NCI-H1436 treated with DMSO at 0.1 percent for 48 hours (cell line): ENCODE measurements around the gene MYO16.

Experiments
- DNase-seq: peaks from one replicate; lab custom pipeline; 2025; lab: John Stamatoyannopoulos, UW

MYO16 gene

DNA sequence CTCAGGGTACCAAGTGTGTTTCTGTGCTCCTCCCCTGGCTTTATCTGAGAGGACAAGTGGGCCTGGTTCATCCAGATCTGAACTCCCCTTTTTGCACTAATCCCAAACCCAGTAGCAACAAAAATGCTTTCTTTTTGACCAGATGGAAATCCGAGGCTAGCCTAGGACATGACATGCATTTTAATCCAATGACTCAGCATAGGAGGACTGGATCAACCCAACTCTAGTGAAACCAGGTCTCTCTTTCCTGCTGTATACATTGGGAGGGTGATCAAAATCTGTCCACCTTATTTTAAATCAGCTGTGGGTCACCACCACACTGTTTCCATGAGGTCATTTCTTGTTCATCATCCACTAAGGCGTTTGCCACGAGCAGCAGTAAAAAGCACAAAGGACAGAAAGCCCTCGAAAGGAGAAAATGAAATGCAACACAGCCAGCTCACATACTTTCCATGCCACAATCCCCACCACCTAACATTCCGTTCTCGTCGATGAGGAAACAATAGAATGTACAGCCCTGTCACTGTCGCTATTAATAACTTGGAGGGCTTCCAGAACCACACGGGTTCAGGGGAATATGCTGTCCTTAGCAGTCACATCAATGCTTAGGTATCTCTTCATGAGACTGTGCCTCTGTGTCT lies 614.0 kb downstream of the MYO16 start:
- DNase-seq = no peak

DNA sequence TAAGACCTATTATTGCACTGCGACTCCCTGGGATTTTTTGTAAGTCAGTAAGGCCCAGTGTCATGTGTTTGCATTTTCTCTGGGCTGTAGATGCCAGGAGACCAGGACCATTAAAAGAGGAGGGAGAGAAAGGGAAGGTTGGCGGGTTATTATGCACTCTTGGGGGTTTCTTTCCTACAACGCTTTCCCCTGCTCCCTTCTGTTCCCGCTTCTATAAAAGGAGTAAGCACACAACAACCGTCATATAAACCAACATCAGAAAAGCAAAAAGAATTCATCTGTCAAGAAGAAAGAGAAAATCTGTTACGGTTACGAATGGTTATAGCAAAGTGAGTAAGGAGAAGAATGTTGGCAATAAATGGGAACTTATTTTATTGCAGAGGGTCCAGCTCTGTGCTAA lies 615.2 kb downstream of the MYO16 start:
- no peak for DNase-seq

DNA sequence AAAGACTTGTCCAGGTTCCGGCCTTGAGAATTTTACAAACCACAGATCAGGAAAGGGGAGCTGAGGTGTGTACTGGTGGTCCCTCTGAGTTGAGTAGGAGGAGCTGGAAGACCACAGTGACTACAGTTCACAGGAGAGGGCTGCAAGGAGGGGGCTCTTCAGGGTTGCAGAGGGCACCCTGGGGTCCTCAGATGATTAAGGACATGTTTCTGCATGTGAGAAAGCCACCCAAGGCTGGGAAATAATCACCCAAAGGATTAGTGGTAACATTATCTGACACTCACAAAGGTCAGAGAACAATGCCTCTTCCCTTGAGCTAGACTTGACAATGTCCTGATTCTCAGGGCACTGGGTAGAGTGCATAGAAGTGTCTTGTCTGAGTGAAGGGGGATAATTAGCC lies 616.6 kb downstream of the MYO16 start:
- DNase-seq = no peak

DNA sequence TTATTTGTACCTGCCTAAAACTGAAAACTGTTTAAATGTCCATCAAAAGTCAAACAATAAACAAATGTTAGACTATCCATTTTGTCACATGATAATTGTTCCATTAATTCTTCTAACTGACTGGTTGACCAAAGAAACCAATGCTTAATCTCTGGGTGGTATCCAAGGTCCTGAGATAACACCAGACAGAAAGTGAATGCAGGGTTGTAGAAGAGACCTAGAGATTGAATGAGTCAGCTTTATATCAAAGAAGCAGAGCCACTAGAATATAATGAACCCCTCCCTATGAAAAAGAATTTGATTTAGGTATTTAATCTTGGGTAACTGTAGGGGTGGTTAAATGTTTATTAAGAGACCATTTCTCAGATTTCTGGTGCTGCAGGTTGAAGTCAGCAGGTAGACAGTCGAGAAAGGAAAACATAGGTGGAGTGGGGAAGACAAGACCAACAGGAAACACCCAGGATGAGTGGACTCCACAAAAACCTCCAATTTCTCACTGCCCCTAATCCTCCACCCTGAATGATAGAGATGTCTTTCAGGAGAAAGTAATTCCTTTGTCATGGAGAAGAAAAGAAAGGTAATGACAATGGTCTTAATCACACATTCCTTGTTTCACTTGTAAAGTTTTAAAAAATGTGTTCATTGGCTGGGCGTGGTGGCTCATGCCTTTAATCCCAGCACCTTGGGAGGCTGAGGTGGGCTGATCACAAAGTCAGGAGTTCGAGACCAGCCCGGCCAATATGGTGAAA lies 620.5 kb downstream of the MYO16 start:
- DNase-seq = no peak

DNA sequence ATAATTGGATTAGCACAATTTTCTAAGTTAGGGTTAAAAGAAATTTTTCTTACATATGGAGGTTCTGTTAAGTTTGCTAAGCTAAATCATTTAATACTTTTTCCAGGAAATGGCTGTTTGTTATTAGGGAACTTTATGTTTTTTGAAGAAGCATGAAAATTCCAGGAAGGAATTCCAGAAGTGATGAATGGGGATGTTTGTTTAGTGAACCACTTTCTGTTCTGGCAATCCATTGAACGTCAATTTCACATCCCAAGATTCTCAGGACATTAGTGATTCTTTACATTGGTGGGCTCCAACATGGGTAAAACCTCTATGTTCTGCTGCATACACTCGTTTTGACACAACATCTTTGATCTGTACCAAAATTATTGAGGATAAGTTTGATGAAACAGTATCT lies 622.5 kb downstream of the MYO16 start:
- DNase-seq = no peak

DNA sequence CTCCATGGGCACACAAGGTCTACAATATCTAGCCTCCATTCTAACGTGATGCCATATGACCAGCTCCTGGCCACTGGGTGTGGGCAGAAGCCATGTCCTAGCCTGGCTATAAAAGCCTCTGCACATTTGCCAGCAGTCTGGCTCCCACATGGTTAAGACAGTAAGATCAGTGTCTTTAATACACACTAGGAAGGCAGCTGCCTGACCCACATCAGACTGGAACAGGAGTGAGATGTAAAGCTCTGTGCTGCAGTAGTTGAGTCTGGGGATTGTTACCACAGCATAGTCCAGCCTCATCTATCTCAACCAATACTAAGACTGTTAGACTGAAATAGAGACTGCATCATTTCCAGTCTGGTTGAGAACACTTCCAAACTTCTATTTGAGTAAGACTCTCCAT lies 623.9 kb downstream of the MYO16 start:
- DNase-seq = no peak

DNA sequence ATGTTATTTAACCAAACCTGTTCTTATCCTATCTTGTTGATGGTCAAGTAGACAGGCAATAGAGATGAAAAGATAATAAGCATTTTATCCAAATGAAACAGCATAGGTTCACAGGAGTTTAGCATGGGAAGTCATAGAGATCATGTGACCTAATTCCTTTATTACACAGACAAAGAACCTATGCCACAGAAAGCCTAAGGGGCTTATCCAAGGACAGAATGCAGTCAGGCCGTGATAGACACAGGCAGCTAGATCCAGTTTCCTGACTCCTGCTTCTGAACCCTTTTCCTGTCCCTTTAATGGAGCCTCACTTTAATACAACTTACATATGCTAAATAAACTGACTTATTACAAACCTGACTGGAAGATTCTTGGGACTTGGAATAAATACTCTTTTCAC lies 624.9 kb downstream of the MYO16 start:
- no peak for DNase-seq

DNA sequence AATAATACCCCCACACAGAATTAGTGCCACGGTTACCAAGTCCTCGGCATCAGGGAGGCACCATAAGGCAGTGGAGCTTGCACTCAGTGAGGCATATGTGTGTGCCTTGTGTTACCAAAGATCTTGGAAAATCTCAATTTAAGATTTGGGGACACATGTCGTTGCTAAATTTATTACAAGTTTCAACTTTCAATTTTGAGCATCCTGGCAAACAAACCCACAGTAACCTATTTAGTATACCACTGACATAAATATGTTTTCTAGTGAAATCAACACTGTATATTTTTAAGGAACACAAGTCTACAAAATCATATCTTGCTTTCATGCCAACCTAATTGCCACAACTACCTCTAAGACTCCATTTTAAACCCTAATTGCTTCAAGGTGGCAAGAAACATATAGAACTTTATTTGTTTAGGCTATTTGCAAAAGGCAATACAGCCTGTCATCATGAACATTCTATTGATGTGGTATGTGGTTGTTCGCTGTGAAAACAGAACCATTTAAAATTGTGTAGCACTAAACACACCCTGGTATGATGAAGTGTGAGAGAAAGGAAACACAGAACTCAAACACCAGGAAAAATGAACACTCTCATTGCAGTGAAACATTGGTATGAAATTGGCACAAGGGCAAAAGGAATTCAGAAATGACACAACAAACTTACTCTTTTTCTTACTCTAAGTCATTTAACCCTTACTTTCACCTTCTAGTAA lies 625.9 kb downstream of the MYO16 start:
- DNase-seq = no peak

DNA sequence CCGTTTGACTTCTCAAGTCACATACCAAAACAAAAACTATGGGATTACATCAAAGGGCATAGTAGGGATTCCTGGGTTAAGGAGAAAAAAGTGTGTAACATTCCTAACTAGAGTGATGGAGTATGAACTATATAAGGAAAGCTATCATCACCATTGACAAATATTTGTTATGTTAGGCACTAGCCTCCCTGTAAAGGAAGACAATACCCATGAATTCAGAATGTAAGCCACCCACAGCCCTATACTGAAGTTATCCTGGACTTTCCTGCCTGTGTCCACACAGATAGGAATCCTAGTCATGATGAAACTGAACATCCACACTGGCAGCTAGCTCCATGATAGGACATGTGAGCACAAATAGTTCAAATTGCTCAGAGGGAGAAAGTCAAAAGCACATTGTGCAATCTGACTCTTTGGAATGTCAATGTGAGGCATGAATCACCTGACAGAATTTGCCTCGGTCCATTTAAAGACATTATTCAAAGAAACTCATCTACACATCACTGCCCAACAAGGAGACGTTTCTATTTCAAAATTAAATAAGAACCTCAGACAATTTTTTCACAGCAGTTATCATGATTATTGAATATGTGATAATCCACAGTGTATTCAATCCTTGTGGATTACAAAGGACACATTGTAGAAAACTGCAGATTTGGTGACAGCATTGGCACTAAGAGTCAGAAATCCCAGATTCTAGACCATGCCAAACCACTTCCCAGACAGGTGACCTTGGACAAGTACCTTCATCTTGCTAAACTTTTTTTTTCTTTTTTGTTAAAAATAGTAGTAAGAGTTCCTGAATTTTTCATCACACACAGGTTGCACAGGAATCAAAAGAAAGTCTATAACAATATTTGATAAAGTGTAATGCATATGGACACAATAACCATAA lies 627.7 kb downstream of the MYO16 start:
- no peak for DNase-seq
